Measurements from ENCODE around the gene ZMYND8. TPM values are rescaled to one million over a fixed set of nuclear protein-coding genes. Genes with fewer than 3 reads are reported as not detected.

Gene ZMYND8
- polyA plus RNA-seq, 3 donors = 1.4 to 13.8 (median 5.8) TPM

DNA sequence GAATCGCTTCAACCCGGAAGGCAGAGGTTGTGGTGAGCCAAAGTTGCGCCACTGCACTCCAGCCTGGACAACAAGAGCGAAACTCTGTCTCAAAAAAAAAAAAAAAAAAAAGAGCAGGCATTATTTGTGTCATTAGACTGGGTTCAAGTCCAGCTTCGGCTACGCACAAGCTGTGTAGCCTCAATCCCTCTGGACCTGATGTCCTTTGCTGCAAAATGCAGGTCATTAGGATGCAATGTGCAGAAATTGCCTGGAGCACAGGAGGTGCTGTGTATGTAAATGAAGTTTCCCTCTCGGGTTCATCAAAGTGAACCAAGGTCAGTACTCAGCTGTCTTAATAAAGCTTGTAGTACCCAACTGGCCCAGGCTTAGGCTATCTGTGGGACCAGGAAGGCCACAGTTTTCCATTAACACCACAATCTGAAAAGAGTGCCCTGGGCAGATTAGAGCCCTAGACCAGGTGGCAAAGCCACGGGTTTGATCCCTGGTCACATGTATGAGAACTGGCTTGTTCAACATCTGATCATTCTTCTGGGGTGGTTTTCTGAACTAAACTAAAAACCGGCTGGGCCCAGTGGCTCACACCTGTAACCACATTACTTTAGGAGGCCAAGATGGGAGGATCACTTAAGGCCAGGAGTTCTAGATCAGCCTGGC lies 155.3 kb downstream of the ZMYND8 start:
- peaks cover 2 to 14% (median 4%) of the 10 kb centered on the region in 7 donors for H3K9me3 Mint-ChIP-seq
- H3K79me2 ChIP-seq (ENCODE audit: insufficient read depth, low read length) = no peaks in the 10 kb centered on the region

DNA sequence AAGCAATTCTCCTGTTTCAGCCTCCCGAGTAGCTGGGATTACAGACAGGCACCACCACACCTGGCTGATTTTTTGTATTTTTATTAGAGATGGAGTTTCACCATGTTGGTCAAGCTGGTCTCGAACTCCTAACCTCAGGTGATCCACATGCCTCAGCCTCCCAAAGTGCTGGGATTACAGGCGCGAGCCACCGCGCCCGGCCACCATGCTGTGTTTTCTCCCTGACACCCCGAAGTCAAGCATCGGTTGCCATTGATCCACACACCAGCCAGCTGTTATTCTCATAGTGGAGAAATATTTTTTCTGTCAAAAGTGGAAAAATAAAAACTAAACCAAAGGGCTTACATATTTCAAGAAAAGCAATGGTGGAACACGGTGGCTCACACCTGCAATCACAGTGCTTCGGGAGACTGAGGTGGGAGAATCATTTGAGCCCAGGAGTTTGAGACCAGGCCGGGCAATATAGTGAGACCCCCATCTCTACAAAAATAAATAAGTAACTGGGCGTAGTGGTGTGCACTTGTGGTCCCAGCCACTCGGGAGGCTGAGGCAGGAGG lies 157.4 kb downstream of the ZMYND8 start:
- TF ChIP-seq, protein P1, sequence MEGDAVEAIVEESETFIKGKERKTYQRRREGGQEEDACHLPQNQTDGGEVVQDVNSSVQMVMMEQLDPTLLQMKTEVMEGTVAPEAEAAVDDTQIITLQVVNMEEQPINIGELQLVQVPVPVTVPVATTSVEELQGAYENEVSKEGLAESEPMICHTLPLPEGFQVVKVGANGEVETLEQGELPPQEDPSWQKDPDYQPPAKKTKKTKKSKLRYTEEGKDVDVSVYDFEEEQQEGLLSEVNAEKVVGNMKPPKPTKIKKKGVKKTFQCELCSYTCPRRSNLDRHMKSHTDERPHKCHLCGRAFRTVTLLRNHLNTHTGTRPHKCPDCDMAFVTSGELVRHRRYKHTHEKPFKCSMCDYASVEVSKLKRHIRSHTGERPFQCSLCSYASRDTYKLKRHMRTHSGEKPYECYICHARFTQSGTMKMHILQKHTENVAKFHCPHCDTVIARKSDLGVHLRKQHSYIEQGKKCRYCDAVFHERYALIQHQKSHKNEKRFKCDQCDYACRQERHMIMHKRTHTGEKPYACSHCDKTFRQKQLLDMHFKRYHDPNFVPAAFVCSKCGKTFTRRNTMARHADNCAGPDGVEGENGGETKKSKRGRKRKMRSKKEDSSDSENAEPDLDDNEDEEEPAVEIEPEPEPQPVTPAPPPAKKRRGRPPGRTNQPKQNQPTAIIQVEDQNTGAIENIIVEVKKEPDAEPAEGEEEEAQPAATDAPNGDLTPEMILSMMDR (IDR thresholded peaks at IDR 0.05) = no peak
- H3K4me1 ChIP-seq (ENCODE audit: control insufficient read depth in 1 of 2, insufficient read depth in 2 of 2, low read length in 2 of 2) = no peaks in the 10 kb centered on the region
- H4K20me1 ChIP-seq (ENCODE audit: insufficient read depth, low read length) = no peaks in the 10 kb centered on the region
- H3K36me3 Mint-ChIP-seq = peaks cover 0 to 2% of the 10 kb centered on the region in 2 donors
- no peaks in the 10 kb centered on the region for H3K79me2 ChIP-seq (ENCODE audit: insufficient read depth, low read length)
- H3K27ac ChIP-seq (ENCODE audit: low read depth in 1 of 2, low read length in 2 of 2) = no peak overlapping the region
- H2AFZ ChIP-seq (ENCODE audit: insufficient read depth, low read depth, low read length, poor library complexity, severe bottlenecking) = no peak overlapping the region
- H3K9me3 Mint-ChIP-seq = peaks cover 0 to 6% (median 4%) of the 10 kb centered on the region in 7 donors
- no peak overlapping the region for H3K4me3 Mint-ChIP-seq
- H3K9me3 ChIP-seq (replicated peaks in 1 of 2; ENCODE audit: control insufficient read depth in 1 of 2, insufficient read depth in 1 of 2, low read length in 2 of 2) = no peaks in the 10 kb centered on the region
- peaks cover 7% of the 10 kb centered on the region for H3K4me1 Mint-ChIP-seq
- no peaks in the 10 kb centered on the region for H3K27me3 ChIP-seq (ENCODE audit: control insufficient read depth in 2 of 2, insufficient read depth in 2 of 2, low read length in 2 of 2)
- peaks cover 2 to 11% (median 3%) of the 10 kb centered on the region in 3 donors for H3K27me3 Mint-ChIP-seq (ENCODE audit: low read depth in 3 of 3)
- H3K9ac ChIP-seq (ENCODE audit: insufficient read depth, low read length, poor library complexity, severe bottlenecking) = no peak overlapping the region
- H3K36me3 ChIP-seq (replicated peaks in 1 of 2; ENCODE audit: control insufficient read depth in 1 of 2, insufficient read depth in 2 of 2, low read length in 2 of 2) = no peaks in the 10 kb centered on the region
- no peak overlapping the region for H3K27ac Mint-ChIP-seq
- H3K4me2 ChIP-seq (replicated peaks; ENCODE audit: extremely low read depth, low read length, poor library complexity, severe bottlenecking) = no peak overlapping the region
- H3K4me3 ChIP-seq (replicated peaks in 1 of 3; ENCODE audit: low read depth in 2 of 3, low read length in 3 of 3) = no peak overlapping the region
- DNase-seq = no peak
- intact Hi-C loops (cut with micrococcal nuclease) = no loop called here
- WGBS (ENCODE audit: insufficient coverage) = no CpG with 5 or more reads among the region's 14 CpGs

More for the DNA sequence above, 155.3 kb downstream of the ZMYND8 start:
- Histone ChIP-seq H3K4me1 (ENCODE audit: control insufficient read depth in 1 of 2, insufficient read depth in 2 of 2, low read length in 2 of 2) (no peaks in the 10 kb centered on the region), H3K36me3 (replicated peaks in 1 of 2; ENCODE audit: control insufficient read depth in 1 of 2, insufficient read depth in 2 of 2, low read length in 2 of 2) (no peaks in the 10 kb centered on the region), H4K20me1 (ENCODE audit: insufficient read depth, low read length) (no peaks in the 10 kb centered on the region), H3K27ac (ENCODE audit: low read depth in 1 of 2, low read length in 2 of 2) (no peak overlapping the region), H3K4me3 (replicated peaks in 1 of 3; ENCODE audit: low read depth in 2 of 3, low read length in 3 of 3) (no peak overlapping the region), H3K27me3 (ENCODE audit: control insufficient read depth in 2 of 2, insufficient read depth in 2 of 2, low read length in 2 of 2) (no peaks in the 10 kb centered on the region), H3K9me3 (replicated peaks in 1 of 2; ENCODE audit: control insufficient read depth in 1 of 2, insufficient read depth in 1 of 2, low read length in 2 of 2) (no peaks in the 10 kb centered on the region), H3K4me2 (replicated peaks; ENCODE audit: extremely low read depth, low read length, poor library complexity, severe bottlenecking) (no peak overlapping the region), H3K9ac (ENCODE audit: insufficient read depth, low read length, poor library complexity, severe bottlenecking) (no peak overlapping the region), H2AFZ (ENCODE audit: insufficient read depth, low read depth, low read length, poor library complexity, severe bottlenecking) (no peak overlapping the region)
- peaks cover 10% of the 10 kb centered on the region for H3K4me1 Mint-ChIP-seq
- H3K27ac Mint-ChIP-seq = no peak overlapping the region
- WGBS (ENCODE audit: insufficient coverage) = 98% methylated on average over 6 of the region's 9 CpGs
- peaks cover 0 to 2% of the 10 kb centered on the region in 2 donors for H3K36me3 Mint-ChIP-seq
- DNase-seq = no peak
- TF ChIP-seq, protein P1 (IDR thresholded peaks at IDR 0.05) = no peak
- peaks cover 0 to 13% (median 3%) of the 10 kb centered on the region in 3 donors for H3K27me3 Mint-ChIP-seq (ENCODE audit: low read depth in 3 of 3)
- intact Hi-C loops (cut with micrococcal nuclease) = no loop called here
- no peak overlapping the region for H3K4me3 Mint-ChIP-seq

All from CD14-positive monocyte (primary cell).